Stimulated activated CD8-positive, alpha-beta memory T cell treated with anti-CD3 and anti-CD28 coated beads, Interleukin-4, amount 100 ng/mL, for 48 hours (primary cell): ENCODE data around the gene GPR3.
"Not testable (repeated sequence)": the region's sequence is repeated elsewhere in the genome, so short reads cannot be mapped to it uniquely, and the experiment has no call there.

Experiments used
- DNase-seq: peaks from one replicate; pipeline ENCODE4 v3.0.0-alpha.2; 2020

The GPR3 gene

DNA sequence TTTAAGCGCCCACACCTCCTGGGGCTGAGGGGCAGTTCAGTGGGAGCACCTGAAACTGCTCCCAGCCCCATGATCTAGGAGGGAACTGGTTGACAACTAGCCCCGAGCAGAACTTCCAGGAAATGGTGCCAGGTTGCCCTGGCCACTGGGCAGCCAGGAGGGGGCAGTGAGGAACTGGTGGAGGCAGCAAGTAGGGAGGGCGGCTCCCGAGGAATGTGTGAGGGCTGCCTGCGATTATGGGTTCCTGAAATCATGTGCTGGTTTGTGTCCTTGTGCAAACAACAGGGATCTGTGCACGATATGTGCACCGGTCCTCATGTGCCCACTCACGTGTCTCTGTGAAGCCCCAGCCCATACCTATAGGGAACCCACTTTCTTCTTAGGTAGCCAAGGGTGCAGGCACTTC lies 9.9 kb downstream of the GPR3 start:
- DNase-seq, result peak; percentile 35

- peak; percentile 54 for DNase-seq
These were observed 10.8 kb downstream of the GPR3 start for GRCh38 chr1:27403065-27403726.

DNA sequence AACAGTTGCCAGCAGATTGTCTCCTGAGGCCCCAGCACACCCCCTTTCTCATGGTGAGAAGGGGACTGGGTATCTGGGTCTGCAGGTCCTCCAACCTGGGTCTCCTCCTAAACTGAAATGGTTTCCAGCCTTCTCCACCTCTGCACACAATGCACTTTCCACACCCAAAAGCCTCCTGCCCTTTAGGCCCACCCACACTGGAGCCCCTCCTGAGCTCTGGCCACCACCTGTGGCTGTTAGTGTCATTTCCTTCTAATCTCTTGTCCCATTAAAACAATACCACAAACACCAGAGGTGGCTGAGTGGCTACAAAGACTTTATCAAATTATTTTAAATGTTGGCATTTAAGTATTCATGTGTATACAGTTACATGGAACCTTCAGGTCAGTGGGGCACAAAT lies 11.5 kb downstream of the GPR3 start:
- DNase-seq, result no peak

GRCh38 chr1:27405074-27405473 lies 12.7 kb downstream of the GPR3 start:
- DNase-seq, result no peak

DNA sequence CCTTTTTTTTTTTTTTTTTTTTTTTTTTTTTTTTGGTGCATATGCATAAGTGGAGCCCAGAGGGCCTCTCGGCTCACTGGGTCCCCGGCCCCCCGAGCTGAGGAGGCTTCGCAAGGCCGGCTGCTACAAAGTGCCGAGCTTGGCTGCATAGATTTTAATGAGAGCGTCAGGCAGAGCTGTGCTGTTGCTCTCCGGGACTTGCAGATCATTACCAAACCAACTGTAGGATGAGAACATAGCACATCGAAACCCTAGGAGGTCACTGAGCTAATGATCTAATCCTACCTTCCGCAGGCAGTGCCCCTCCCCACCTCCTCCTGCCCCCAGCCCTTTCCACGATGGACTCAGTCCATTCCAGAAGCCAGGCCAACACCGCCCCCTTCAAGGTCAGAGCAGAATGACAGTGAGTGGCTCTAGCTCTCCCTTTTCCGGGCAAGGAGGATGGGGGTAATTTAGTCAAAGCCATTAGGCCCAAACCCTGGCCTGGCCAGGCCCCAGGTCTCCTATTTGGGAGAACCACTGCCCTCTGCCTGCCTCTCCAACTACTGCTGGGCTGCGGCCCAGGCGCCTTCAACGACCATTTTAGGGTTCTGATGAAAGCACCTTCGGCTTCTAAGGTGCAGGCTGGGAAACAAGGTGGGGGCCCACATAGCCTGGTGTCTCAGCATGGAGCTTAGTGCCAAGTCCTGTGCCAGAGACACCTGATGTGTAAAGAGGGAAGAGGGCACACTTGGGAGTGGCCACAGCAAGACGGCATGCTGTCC lies 13.4 kb downstream of the GPR3 start:
- DNase-seq, result not testable (repeated sequence)

DNA sequence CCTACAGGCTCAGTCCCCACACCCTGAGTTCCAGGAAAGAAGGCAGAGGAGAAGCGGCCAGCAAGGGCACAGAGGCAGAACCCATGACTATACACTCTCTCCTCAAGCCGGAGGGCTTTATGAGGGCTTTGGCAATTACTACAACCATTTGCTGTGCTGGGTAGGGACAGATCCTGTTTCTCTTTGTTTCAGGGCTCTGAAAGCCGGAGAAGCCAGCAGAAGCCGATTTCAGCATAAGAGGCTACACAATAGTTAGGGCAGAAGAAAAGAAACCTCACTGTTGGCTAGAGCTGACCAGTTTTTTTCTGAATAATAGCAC lies 13.9 kb downstream of the GPR3 start:
- DNase-seq, result no peak

GRCh38 chr1:27406791-27407190 lies 14.4 kb downstream of the GPR3 start:
- DNase-seq, result not testable (repeated sequence)

GRCh38 chr1:27408151-27408550 lies 15.7 kb downstream of the GPR3 start:
- no peak for DNase-seq

- no peak for DNase-seq
These were observed 17.2 kb downstream of the GPR3 start for GRCh38 chr1:27409669-27410068.

DNA sequence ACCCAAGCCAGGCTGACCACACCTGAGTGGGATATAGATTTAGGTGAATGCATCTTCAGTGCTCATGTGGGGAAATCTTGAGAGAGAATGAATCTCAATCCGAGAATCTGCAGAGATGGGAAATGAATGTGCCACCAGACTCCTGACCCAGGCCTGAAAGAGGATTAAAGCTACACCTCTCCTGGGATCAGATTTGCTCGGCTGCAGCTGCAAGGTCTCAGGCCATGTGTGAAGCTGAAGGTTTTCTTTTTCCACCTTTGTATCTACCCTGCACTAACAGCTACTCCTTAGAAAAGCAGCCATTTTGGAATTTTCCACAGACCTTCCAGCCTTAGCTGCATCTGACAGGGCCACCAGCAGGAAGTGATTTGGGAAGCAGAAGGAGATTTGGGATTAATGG lies 18.3 kb downstream of the GPR3 start:
- DNase-seq, result no peak

DNA sequence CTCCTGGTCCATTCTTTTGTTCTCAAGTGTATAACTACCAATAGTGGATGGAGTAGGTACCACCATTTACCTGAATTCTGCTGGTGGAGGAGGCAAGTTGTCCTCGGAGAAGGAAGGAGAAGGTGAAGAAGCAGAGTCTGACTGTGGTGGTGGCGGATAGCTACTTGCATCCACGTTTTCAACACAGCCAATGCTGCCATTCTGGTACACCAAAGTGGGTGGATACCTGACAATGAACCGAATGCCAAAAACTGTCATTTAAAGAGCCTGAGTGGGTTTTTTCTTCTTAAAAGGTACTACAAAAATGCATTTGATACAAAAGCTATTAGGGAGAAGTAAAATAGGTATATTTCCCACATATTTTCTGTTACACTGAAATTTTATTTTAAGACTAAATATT lies 20.1 kb downstream of the GPR3 start:
- DNase-seq, result no peak

DNA sequence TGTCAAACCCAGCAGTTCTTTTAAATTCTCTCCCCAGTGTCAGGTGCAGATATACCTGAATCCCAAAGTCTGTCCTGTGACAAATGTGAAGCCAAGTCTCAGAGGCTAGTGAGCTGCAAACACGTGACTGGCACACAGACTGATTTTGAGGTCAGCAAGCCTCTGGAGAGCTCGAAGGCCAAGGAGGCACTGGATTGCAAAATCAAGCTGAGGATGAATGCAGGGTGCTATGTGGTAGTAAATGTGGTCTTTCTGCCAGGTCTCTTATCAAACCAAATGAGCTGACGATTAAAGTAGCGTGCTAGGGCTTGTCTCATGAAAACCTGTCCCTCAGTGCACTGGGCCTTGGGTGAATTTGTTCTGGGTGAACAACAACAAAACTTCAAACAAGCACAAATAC lies 20.6 kb downstream of the GPR3 start:
- no peak for DNase-seq

GRCh38 chr1:27414091-27414490 lies 21.7 kb downstream of the GPR3 start:
- no peak for DNase-seq

GRCh38 chr1:27416387-27417111 lies 24.1 kb downstream of the GPR3 start:
- DNase-seq, result peak; percentile 54

- no peak for DNase-seq
These were observed 25.3 kb downstream of the GPR3 start for GRCh38 chr1:27417713-27418112.

DNA sequence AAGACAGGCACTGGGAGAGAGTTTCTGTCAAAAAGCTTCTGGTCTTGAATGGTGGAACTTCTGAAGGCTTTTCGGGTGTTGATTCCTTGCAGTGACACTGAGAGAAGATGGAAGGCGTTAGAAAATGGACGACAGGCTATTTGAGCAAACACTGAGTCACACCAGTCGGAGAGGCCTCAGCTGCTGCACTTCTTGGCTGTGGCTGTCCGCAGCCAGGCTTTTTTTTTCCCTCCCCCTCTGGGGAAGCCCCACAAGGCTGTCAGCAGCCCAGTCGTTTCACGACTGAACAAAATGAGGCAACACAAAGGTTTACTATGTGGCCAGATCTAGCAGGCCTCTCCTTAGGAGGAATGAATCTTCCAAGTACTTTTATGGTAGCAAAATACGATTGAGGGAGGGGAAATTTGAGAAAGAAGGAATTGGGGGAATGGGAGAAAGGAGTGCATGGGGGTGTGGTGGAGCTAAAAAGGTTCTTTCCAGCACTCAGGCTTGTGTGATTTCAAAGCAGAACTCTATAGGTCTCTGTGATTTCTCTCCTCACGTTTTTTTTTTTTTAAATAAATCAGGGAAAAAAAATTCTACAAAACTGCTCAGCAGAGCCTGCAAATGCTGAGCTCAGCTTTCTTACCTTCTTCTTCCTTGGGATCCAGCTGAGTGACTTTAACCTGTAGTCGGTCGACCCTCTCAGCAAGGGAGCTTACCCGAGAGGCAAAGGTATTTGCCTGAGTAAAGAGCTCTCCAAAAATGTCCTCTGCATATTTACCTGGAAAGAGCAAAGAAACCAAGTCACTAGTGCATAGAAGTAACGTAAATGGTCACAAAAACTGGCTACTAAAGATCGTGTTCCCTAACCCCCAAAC lies 26.1 kb downstream of the GPR3 start:
- DNase-seq, result peak; percentile 75

- no peak for DNase-seq
These were observed 31.3 kb downstream of the GPR3 start for GRCh38 chr1:27423709-27424108.

DNA sequence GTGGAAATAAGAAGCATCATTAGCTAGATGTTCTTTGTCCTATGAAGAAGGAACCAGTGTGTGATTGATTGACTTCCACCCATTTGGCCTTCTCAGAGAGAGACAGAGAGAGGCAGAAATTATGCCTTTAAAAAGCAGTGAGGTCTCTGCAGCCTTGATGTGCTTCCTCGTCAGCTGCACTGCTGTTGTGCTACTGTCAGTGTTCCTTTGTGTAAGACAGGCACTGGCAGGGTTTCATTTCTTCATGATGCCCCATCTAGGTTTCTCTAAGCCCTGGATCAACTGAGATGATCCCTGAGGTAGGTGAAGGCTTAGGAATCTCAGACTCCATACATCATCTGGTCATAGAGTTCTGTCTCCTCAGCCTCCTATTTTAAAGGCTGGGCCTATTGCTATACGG lies 34.9 kb downstream of the GPR3 start:
- DNase-seq, result no peak

DNA sequence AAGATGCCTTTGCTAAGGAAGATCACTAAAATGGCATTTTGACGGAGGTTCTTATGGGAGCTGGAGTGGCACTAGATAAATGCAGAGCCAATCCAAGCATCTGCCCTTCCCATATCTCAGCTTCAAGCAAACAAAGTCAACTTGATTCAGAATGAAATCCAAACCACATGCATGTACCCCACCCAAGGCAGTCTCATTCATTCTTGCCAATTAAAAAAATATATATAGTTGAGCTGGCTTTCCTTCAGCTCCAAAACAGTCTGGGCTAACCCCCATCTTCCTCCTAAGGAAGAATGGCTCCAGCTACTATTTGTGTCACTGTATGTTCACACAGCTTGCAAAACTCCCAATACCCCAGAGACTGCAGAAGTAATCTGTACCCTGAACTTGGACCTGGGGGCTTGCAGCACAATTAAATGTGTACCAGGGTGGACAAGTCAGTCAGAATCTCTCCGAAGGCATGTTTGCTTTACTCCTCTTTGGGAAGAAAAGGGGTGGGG lies 35.4 kb downstream of the GPR3 start:
- no peak for DNase-seq

- no peak for DNase-seq
These were observed 36.0 kb downstream of the GPR3 start for GRCh38 chr1:27428316-27429028.

GRCh38 chr1:27429029-27429425 lies 36.6 kb downstream of the GPR3 start:
- no peak for DNase-seq

GRCh38 chr1:27430903-27431600 lies 38.6 kb downstream of the GPR3 start:
- DNase-seq, result no peak
